OCI-LY1 (cell line): ENCODE measurements around the gene DCAF5.

ENCODE experiments used
- CTCF ChIP-seq: fragments of 200-600 bp; sonication (generic), shearing (Covaris generic); IDR thresholded peaks from 2 replicates; pipeline ENCODE4 v1.5.1; 2017; ENCODE audit warnings: mild to moderate bottlenecking, antibody characterized with exemption, low read length, moderate library complexity, mixed read lengths
- EZH2 ChIP-seq: fragments of 200-600 bp; sonication (generic), shearing (Covaris generic); IDR thresholded peaks from 2 replicates; pipeline ENCODE4 v1.8.0; 2017; ENCODE audit warnings: borderline replicate concordance, mixed run types, mild to moderate bottlenecking, antibody characterized with exemption, low read length, moderate library complexity, mixed read lengths

GRCh38 chr14:69002069-69002468, 150.8 kb downstream of the DCAF5 start:
- no peak; the same call in 1 of the 2 replicates for TF ChIP-seq CTCF
- no peak for TF ChIP-seq EZH2
